GM10248 (cell line): Measurements from ENCODE around the gene MRC2.

Source experiments
- CTCF ChIA-PET: fragments of 300-600 bp; sonication (Branson Sonifier 250); formaldehyde crosslinking; extraction: SDS; loops from one replicate; lab custom pipeline; 2021; ENCODE audit warnings: antibody characterized with exemption; lab: Yijun Ruan, JAX
- POLR2A ChIA-PET: fragments of 350-650 bp; sonication (Branson Sonifier 250); formaldehyde crosslinking; extraction: SDS; loops from one replicate; lab custom pipeline; 2020; ENCODE audit warnings: antibody characterized with exemption; lab: Yijun Ruan, JAX
- DNase-seq: peaks from one replicate; pipeline ENCODE4 v3.0.0; 2012; ENCODE audit errors: extremely low spot score
- TF ChIP-seq, protein P1 (sequence below): IDR thresholded peaks from 2 replicates; pipeline ENCODE4 v1.5.1; 2012; ENCODE audit warnings: mild to moderate bottlenecking, low read depth; ENCODE audit errors: extremely low read depth, missing control alignments, control extremely low read depth

The MRC2 gene, protein sequence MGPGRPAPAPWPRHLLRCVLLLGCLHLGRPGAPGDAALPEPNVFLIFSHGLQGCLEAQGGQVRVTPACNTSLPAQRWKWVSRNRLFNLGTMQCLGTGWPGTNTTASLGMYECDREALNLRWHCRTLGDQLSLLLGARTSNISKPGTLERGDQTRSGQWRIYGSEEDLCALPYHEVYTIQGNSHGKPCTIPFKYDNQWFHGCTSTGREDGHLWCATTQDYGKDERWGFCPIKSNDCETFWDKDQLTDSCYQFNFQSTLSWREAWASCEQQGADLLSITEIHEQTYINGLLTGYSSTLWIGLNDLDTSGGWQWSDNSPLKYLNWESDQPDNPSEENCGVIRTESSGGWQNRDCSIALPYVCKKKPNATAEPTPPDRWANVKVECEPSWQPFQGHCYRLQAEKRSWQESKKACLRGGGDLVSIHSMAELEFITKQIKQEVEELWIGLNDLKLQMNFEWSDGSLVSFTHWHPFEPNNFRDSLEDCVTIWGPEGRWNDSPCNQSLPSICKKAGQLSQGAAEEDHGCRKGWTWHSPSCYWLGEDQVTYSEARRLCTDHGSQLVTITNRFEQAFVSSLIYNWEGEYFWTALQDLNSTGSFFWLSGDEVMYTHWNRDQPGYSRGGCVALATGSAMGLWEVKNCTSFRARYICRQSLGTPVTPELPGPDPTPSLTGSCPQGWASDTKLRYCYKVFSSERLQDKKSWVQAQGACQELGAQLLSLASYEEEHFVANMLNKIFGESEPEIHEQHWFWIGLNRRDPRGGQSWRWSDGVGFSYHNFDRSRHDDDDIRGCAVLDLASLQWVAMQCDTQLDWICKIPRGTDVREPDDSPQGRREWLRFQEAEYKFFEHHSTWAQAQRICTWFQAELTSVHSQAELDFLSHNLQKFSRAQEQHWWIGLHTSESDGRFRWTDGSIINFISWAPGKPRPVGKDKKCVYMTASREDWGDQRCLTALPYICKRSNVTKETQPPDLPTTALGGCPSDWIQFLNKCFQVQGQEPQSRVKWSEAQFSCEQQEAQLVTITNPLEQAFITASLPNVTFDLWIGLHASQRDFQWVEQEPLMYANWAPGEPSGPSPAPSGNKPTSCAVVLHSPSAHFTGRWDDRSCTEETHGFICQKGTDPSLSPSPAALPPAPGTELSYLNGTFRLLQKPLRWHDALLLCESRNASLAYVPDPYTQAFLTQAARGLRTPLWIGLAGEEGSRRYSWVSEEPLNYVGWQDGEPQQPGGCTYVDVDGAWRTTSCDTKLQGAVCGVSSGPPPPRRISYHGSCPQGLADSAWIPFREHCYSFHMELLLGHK (N-terminal part only)

DNA sequence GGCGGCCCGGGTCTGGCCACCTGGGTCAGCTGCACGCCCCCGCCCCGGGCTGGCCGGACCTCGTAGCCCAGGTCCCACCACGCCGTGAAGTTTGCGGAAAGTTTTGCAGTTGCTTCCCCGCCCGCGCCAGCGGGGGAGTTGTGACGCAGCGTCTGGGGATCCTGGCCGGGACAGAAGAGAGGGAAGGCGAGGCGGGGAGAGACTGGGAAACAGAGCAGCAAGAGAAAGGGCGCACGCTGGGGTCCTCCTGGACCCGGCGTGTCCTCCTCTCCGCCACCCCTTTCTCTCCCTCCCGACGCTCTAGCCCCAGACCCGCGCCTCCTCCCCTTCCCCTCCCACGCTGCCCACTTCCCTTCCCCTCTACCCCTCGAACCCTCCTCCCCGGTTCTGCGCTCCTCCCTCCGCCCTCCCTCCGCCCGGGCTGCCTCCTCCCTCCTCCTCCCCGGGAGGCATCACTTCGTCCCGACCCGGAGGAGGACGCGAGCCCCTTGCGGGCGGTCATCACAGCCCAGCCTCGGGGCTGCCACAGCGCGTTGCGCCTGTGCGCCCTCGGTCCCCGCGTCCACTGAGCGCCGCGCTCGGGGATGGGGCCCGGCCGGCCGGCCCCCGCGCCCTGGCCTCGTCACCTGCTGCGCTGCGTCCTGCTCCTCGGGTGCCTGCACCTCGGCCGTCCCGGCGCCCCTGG, at the start of gene MRC2:
Gene MRC2, plus strand, starts transcription at position 452 of the 685 bp plus-strand sequence. Its CDS starts 133 bp downstream, at position 585.
- peak; percentile 67 for DNase-seq
- ChIA-PET CTCF (no interaction called here), POLR2A (no interaction called here)
- TF ChIP-seq, protein P1, sequence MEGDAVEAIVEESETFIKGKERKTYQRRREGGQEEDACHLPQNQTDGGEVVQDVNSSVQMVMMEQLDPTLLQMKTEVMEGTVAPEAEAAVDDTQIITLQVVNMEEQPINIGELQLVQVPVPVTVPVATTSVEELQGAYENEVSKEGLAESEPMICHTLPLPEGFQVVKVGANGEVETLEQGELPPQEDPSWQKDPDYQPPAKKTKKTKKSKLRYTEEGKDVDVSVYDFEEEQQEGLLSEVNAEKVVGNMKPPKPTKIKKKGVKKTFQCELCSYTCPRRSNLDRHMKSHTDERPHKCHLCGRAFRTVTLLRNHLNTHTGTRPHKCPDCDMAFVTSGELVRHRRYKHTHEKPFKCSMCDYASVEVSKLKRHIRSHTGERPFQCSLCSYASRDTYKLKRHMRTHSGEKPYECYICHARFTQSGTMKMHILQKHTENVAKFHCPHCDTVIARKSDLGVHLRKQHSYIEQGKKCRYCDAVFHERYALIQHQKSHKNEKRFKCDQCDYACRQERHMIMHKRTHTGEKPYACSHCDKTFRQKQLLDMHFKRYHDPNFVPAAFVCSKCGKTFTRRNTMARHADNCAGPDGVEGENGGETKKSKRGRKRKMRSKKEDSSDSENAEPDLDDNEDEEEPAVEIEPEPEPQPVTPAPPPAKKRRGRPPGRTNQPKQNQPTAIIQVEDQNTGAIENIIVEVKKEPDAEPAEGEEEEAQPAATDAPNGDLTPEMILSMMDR = no peak

DNA sequence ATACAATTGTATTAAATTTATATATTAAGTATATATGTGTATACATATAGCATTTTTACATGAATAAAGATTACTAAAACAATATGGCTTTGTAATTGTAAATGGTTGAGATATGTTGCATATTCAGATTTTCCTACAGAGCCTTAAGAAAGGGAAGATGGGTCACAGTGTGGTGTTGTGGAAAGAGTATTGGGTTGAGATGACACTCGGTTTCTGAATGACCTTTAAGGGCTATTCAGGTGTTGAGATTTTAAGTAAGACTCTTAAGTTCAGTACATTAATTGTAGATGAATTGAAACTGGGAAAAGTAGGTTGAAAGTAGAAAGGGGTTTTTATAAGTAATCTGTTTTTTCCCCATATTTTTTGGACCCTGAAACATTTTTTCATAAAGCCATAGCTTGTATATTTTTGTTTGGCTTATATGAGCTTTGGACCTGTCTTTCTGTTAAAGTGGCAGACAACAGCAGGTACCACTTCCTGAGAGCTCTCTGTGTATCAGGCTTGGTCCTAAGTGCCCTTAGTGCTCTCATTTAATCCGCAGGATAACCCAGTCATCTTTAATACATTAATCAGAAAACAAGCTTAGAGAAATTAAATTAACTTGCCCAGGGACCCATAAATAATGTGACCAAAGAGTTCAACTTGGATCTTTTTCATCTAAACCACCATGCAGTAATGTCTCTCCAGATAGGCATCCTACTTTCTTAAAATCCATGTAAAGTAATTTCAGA, 48.5 kb upstream of the MRC2 start:
- POLR2A ChIA-PET = interaction anchor here (0.6 kb wide), 1 partner anchor 14 kb away, joined by 5 read pairs; no protein-coding TSS in a partner anchor
- no peak for DNase-seq
- TF ChIP-seq, protein P1 = no peak
- CTCF ChIA-PET = interaction anchor here (1.1 to 1.3 kb wide), 2 partner anchors 9 to 26 kb away, joined by 3 to 5 read pairs; no protein-coding TSS in a partner anchor

- CTCF ChIA-PET = interaction anchor here (1.0 to 1.3 kb wide), 3 partner anchors 9 to 30 kb away, joined by 3 to 4 read pairs (median 4); no protein-coding TSS in a partner anchor
- TF ChIP-seq, protein P1 = no peak
- POLR2A ChIA-PET = interaction anchor here (0.6 kb wide), 1 partner anchor 82 kb away, joined by 5 read pairs; no protein-coding TSS in a partner anchor
- DNase-seq = no peak
These were observed 46.5 kb upstream of the MRC2 start for GRCh38 chr17:62580947-62581346.

- DNase-seq = no peak
- ChIA-PET POLR2A (no interaction called here), CTCF (no interaction called here)
- TF ChIP-seq, protein P1 = no peak
These were observed 45.7 kb upstream of the MRC2 start for GRCh38 chr17:62581764-62582163.

DNA sequence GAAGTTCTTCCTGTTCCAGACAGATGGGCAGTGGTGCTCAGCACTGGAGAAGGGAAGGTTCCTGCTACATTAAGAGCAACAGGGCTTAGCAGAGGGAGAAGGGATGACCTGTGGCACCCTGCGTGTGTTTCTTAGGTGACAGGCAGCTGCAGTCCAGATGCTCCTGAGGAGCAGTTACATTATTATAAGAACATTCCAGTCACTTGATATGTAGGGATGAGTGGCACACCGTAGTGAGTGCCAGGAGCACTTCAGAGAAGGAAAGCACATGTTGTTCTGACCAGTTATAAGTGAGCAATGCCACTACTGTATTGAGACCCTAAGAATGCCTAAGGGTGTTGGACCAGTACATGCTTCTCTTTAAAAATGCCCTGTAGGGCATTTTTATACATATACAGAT, 39.9 kb upstream of the MRC2 start:
- ChIA-PET CTCF (interaction anchor here (1.0 kb wide), 1 partner anchor 14 kb away, joined by 3 read pairs; no protein-coding TSS in a partner anchor), POLR2A (no interaction called here)
- no peak for DNase-seq
- TF ChIP-seq, protein P1 = no peak
